ENCODE measurements around the gene PSMB10. TPM values are rescaled to one million over a fixed set of nuclear protein-coding genes. Genes with fewer than 3 reads are reported as not detected.

PSMB10 gene
- total and polyA plus RNA-seq, 2 of the 8 experiments (the other 6 are each of a cell fraction or from before 2014, with no cell fraction given) = 32.1 to 61.9 TPM

DNA sequence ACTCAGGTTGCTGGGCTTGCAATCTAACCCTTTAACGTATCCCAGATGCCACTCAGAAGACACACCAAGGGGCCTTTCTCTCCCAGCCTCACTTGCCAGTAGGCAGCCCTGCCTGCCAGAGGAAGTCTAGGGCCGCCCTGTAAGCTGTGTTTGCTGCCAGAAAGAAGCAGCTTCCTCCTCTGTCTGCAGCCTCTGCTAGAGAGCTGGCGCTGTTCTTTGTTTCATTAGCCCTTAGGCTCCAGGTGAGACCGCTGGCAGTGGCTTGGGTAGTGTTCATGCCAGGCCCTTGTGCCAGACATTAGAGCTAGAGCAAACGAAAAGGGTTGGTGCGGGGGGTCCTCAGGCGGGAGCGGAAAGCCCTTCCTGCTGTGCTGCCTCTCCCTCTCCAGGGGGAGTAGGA lies 13.9 kb downstream of the PSMB10 start:
- Histone ChIP-seq H3K27ac (ENCODE audit: low read depth, low read length) (no peak overlapping the region), H4K8ac (ENCODE audit: extremely low read depth, insufficient read depth, low read length) (no peak overlapping the region; the same call in 1 of the 2 replicates)

More for the DNA sequence above, 13.9 kb downstream of the PSMB10 start:
- no peak overlapping the region for H2AFZ ChIP-seq (ENCODE audit: low read length)
- H3K9me3 ChIP-seq (ENCODE audit: insufficient read depth in 2 of 2, low read depth in 1 of 2, low read length in 1 of 2) = no peaks in the 10 kb centered on the region
- H3K4me2 ChIP-seq (ENCODE audit: insufficient read depth in 1 of 2, low read depth in 2 of 2, low read length in 2 of 2) = no peak overlapping the region
- WGBS, 2 experiments (ENCODE audit: extremely low coverage in 1 of 2, insufficient coverage in 1 of 2, insufficient read length in 1 of 2, insufficient replicate concordance in 2 of 2, low coverage in 1 of 2, low lambda C conversion rate in 2 of 2, missing lambda C conversion rate in 1 of 2) = 86% methylated on average over 8 of the region's 8 CpGs; no CpG with 5 or more reads in 1 of the 2 experiments
- DNase-seq (ENCODE audit: low read depth in 1 of 2, low spot score in 2 of 2) (no peak), FAIRE-seq (no peak)
- no peak overlapping the region for H3K56ac ChIP-seq (replicated peaks; ENCODE audit: insufficient read length, low read depth, low read length)
- no peak overlapping the region for H3K4me3 ChIP-seq (ENCODE audit: extremely low read depth in 1 of 4, insufficient read depth in 2 of 4, low read depth in 3 of 4, low read length in 4 of 4)
- H3K4me1 ChIP-seq (replicated peaks in 1 of 4; ENCODE audit: control insufficient read depth in 3 of 4, insufficient read depth in 4 of 4, low read length in 3 of 4) = peaks cover 0 to 8% (median 4%) of the 10 kb centered on the region in 4 experiments; a peak in 5 of 7 replicates
- H3K23me2 ChIP-seq (ENCODE audit: low read depth, low read length) = no peaks in the 10 kb centered on the region
- CTCF ChIA-PET (ENCODE audit: partially characterized antibody) = interaction anchor here (0.6 to 27.1 kb wide), 10 partner anchors 11 to 438 kb away, joined by 3 to 623 read pairs (median 4); partner anchors contain the start of genes CTRL, EDC4, NRN1L and PSKH1
- H2BK15ac ChIP-seq (ENCODE audit: low read length) = no peak overlapping the region
- peaks cover 13 to 20% of the 10 kb centered on the region in 2 experiments for H4K20me1 ChIP-seq (replicated peaks in 1 of 2; ENCODE audit: control insufficient read depth in 1 of 2, insufficient read depth in 2 of 2, low read length in 2 of 2)
- H3K18ac ChIP-seq (ENCODE audit: extremely low read depth, low read length) = no peak overlapping the region
- H3K79me2 ChIP-seq (ENCODE audit: control insufficient read depth in 1 of 2, insufficient read depth in 2 of 2, low read length in 2 of 2) = no peaks in the 10 kb centered on the region; a peak in 1 of 4 replicates
- no peak for TF ChIP-seq PHF8 (conservative IDR thresholded peaks at IDR 0.05; ENCODE audit: low read depth, low read length)
- TF ChIP-seq RXRA (IDR thresholded peaks at IDR 0.05; ENCODE audit: insufficient read depth, low read depth, low read length) = no peak
- TF ChIP-seq, protein P1, sequence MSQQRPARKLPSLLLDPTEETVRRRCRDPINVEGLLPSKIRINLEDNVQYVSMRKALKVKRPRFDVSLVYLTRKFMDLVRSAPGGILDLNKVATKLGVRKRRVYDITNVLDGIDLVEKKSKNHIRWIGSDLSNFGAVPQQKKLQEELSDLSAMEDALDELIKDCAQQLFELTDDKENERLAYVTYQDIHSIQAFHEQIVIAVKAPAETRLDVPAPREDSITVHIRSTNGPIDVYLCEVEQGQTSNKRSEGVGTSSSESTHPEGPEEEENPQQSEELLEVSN (IDR thresholded peaks at IDR 0.05) = no peak
- TF ChIP-seq POU5F1 (IDR thresholded peaks at IDR 0.05; ENCODE audit: low read depth, low read length) = no peak
- no peak for TF ChIP-seq SIRT6 (IDR thresholded peaks at IDR 0.05; ENCODE audit: low read length)
- no peak for TF ChIP-seq NANOG (IDR thresholded peaks at IDR 0.05; ENCODE audit: insufficient read depth, low read depth, low read length, poor library complexity, severe bottlenecking)
- H3K9ac ChIP-seq (replicated peaks in 1 of 4; ENCODE audit: extremely low read depth in 1 of 4, low read depth in 3 of 4, low read length in 3 of 4) = no peak overlapping the region
- no peak overlapping the region for H4K5ac ChIP-seq (ENCODE audit: insufficient read length, low read depth, low read length)
- H2BK12ac ChIP-seq (ENCODE audit: low read depth, low read length) = no peak overlapping the region
- H3K14ac ChIP-seq (ENCODE audit: insufficient read length) = no peak overlapping the region
- no peaks in the 10 kb centered on the region; a peak in 1 of 8 replicates for H3K36me3 ChIP-seq (ENCODE audit: control insufficient read depth in 2 of 4, insufficient read depth in 4 of 4, low read length in 3 of 4)
- no peaks in the 10 kb centered on the region for H3K27me3 ChIP-seq (replicated peaks in 1 of 4; ENCODE audit: control insufficient read depth in 3 of 4, extremely low read depth in 1 of 4, insufficient read depth in 3 of 4, low read length in 3 of 4)
- no peak overlapping the region for H2BK5ac ChIP-seq (ENCODE audit: low read depth, low read length)
- no peak overlapping the region for H4K91ac ChIP-seq (replicated peaks; ENCODE audit: insufficient read length, low read length)
- H2BK120ac ChIP-seq (replicated peaks; ENCODE audit: low read depth, low read length) = no peak overlapping the region
- H3K4ac ChIP-seq (replicated peaks; ENCODE audit: insufficient read length, low read depth, low read length) = no peak overlapping the region
- no peak overlapping the region for H3K23ac ChIP-seq (ENCODE audit: insufficient read length)
- no peaks in the 10 kb centered on the region for H3K79me1 ChIP-seq (ENCODE audit: low read depth, low read length)
- H2BK20ac ChIP-seq (ENCODE audit: low read length) = no peak overlapping the region
- H2AK5ac ChIP-seq (ENCODE audit: low read depth, low read length) = no peak overlapping the region
- POLR2A ChIA-PET (ENCODE audit: partially characterized antibody) = interaction anchor here (0.8 to 2.0 kb wide), 6 partner anchors 9 to 44 kb away, joined by 3 to 9 read pairs (median 4); partner anchors contain the start of genes CTRL and NRN1L

Data from H1 (cell line).